NCI-H1092 treated with DMSO at 0.1 percent for 48 hours (cell line): ENCODE results near the gene ZNF43.
"Not testable (repeated sequence)": the region's sequence is repeated elsewhere in the genome, so short reads cannot be mapped to it uniquely, and the experiment has no call there.

Experiments used
- DNase-seq: peaks from one replicate; lab custom pipeline; 2025; lab: John Stamatoyannopoulos, UW

Gene ZNF43

GRCh38 chr19:21808400-21809000 lies 27.5 kb downstream of the ZNF43 start:
- DNase-seq = not testable (repeated sequence)

- no peak for DNase-seq
Measured at GRCh38 chr19:21789466-21790085, 46.4 kb downstream of the ZNF43 start.

DNA sequence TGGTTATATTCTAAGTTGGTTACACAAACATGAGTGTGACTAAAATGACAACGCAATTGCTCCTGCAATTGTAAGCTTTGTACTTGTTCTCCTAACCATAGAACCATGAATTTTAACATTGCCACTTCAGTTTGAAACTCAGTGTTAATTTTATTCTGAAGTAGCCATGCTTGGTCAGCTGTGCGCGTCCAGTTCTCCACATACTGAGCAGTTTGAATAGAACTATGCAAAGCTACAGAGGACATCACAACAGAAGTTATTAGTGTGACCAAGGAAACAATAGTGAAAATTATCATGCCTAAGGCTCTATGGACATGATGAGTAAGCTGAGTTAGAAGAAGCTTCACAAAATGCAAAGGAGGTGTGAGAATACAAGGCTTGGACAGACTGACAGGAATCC lies 49.0 kb downstream of the ZNF43 start:
- DNase-seq = no peak

DNA sequence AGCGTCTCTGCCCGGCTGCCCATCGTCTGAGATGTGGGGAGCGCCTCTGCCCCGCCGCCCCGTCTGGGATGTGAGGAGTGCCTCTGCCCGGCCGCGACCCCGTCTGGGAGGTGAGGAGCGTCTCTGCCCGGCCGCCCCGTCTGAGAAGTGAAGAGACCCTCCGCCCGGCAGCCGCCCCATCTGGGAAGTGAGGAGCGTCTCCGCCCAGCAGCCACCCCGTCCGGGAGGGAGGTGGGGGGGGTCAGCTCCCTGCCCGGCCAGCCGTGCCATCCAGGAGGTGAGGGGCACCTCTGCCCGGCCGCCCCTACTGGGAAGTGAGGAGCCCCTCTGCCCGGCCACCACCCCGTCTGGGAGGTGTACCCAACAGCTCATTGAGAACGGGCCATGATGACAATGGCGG lies 60.2 kb downstream of the ZNF43 start:
- DNase-seq = not testable (repeated sequence)

GRCh38 chr19:21767065-21767800 lies 68.7 kb downstream of the ZNF43 start, which contains the start of gene ZNF100:
Gene ZNF100 (minus strand): TSS chr19:21767579. CDS start chr19:21767429, 150 bp downstream.
- peak; percentile 90 for DNase-seq

DNA sequence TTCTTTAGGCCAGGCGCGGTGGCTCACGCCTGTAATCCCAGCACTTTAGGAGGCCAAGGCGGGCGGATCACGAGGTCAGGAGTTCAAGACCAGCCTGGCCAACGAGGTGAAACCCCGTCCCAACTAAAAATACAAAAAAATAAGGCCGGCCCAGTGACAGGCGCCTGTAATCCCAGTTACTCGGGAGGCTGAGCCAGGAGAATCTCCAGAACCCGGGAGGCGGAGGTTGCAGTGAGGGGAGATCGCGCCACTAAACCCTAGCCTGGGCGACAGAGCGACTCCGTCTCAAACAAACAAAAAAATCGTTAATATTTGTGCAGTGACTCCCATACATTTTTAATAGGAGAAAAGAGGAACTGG lies 69.3 kb downstream of the ZNF43 start:
- not testable (repeated sequence) for DNase-seq

DNA sequence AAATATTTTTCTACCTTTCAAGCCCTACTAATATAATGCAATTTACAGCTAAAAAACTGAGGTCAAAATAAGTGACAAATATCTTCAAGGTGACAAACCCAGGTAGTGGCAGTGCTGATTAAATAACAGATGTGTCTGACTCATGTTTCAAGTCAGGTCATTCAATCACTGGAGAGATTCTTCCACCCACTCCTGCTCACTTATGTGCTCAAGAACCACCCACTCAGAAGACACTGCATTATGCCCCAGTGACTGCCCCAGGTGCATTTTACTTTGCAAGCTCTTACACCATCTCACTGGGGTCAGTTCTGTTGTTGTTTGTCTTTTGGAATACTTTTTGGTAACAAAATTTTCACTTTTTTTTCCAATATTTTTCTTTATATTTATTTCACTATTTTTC lies 70.8 kb downstream of the ZNF43 start:
- no peak for DNase-seq

DNA sequence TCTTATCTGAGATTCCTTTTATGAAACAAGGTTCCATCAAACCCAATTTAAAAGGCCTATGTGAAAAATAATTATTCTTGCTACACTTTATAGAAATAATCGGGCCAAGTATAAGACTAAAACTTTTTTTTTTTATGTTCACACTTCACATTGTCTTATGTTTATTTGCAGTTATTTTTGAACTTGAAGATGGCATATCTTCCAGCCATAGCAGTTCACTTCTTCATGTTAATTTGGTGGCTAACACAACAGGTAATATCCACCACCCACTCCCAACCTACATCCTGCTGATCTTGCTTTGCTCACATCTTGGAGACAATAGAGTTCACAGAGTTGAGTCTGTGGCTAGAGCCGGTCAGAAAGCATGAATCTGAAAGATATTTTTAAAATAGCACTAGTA lies 74.4 kb downstream of the ZNF43 start:
- not testable (repeated sequence) for DNase-seq

- DNase-seq = no peak
Measured at GRCh38 chr19:21758296-21758695, 77.7 kb downstream of the ZNF43 start.

- not testable (repeated sequence) for DNase-seq
Measured at GRCh38 chr19:21755555-21755954, 80.4 kb downstream of the ZNF43 start.
